ENCODE measurements around the gene NRG3.
"Not testable (repeated sequence)": the region's sequence is repeated elsewhere in the genome, so short reads cannot be mapped to it uniquely, and the experiment has no call there.

NRG3 gene

GRCh38 chr10:82668221-82668895 is 793.4 kb downstream of the NRG3 start:
- FAIRE-seq = no peak
- no peak for DNase-seq (ENCODE audit: insufficient read length, low spot score)
- TF ChIP-seq POLR2A (IDR thresholded peaks at IDR 0.05; ENCODE audit: low read depth, low read length) (no peak), SPI1 (IDR thresholded peaks at IDR 0.05; ENCODE audit: low read depth, low read length) (no peak), POU2F2 (IDR thresholded peaks at IDR 0.05; ENCODE audit: low read depth, low read length) (no peak), TAF1 (IDR thresholded peaks at IDR 0.05; ENCODE audit: low read depth, low read length) (no peak), POLR2AphosphoS5 (IDR thresholded peaks at IDR 0.05; ENCODE audit: low read depth, low read length) (no peak), PAX5 (IDR thresholded peaks at IDR 0.05; ENCODE audit: insufficient read depth, low read length, severe bottlenecking) (no peak)

- FAIRE-seq = no peak
- no peak for DNase-seq (ENCODE audit: insufficient read length, low spot score)
- TF ChIP-seq POLR2AphosphoS5 (IDR thresholded peaks at IDR 0.05; ENCODE audit: low read depth, low read length) (no peak), PAX5 (IDR thresholded peaks at IDR 0.05; ENCODE audit: insufficient read depth, low read length, severe bottlenecking) (no peak), POLR2A (IDR thresholded peaks at IDR 0.05; ENCODE audit: low read depth, low read length) (no peak), POU2F2 (IDR thresholded peaks at IDR 0.05; ENCODE audit: low read depth, low read length) (no peak), SPI1 (IDR thresholded peaks at IDR 0.05; ENCODE audit: low read depth, low read length) (no peak), TAF1 (IDR thresholded peaks at IDR 0.05; ENCODE audit: low read depth, low read length) (no peak)
Measured at GRCh38 chr10:82674036-82674435, 799.0 kb downstream of the NRG3 start.

GRCh38 chr10:82677932-82678331 is 802.9 kb downstream of the NRG3 start:
- DNase-seq (ENCODE audit: insufficient read length, low spot score); FAIRE-seq: not testable (repeated sequence)

- not testable (repeated sequence) for DNase-seq (ENCODE audit: insufficient read length, low spot score); FAIRE-seq
Measured at GRCh38 chr10:82678451-82678850, 803.5 kb downstream of the NRG3 start.

GRCh38 chr10:82680608-82681007 is 805.6 kb downstream of the NRG3 start:
- no peak for TF ChIP-seq POLR2A (IDR thresholded peaks at IDR 0.05; ENCODE audit: low read depth, low read length)
- TF ChIP-seq SPI1 (IDR thresholded peaks at IDR 0.05; ENCODE audit: low read depth, low read length) = no peak
- TF ChIP-seq POU2F2 (IDR thresholded peaks at IDR 0.05; ENCODE audit: low read depth, low read length) = no peak
- no peak for FAIRE-seq
- no peak for DNase-seq (ENCODE audit: insufficient read length, low spot score)

- TF ChIP-seq POLR2A (IDR thresholded peaks at IDR 0.05; ENCODE audit: low read depth, low read length) = no peak
- no peak for TF ChIP-seq TAF1 (IDR thresholded peaks at IDR 0.05; ENCODE audit: low read depth, low read length)
- TF ChIP-seq PAX5 (IDR thresholded peaks at IDR 0.05; ENCODE audit: insufficient read depth, low read length, severe bottlenecking) = no peak
- TF ChIP-seq POU2F2 (IDR thresholded peaks at IDR 0.05; ENCODE audit: low read depth, low read length) = no peak
- TF ChIP-seq SPI1 (IDR thresholded peaks at IDR 0.05; ENCODE audit: low read depth, low read length) = no peak
- no peak for TF ChIP-seq POLR2AphosphoS5 (IDR thresholded peaks at IDR 0.05; ENCODE audit: low read depth, low read length)
- DNase-seq (ENCODE audit: insufficient read length, low spot score) (no peak), FAIRE-seq (no peak)
Measured at GRCh38 chr10:82683945-82684344, 809.0 kb downstream of the NRG3 start.

GRCh38 chr10:82685087-82685486 is 810.1 kb downstream of the NRG3 start:
- no peak for DNase-seq (ENCODE audit: insufficient read length, low spot score)
- TF ChIP-seq SPI1 (IDR thresholded peaks at IDR 0.05; ENCODE audit: low read depth, low read length) = no peak
- TF ChIP-seq POLR2A (IDR thresholded peaks at IDR 0.05; ENCODE audit: low read depth, low read length) = no peak
- TF ChIP-seq POLR2AphosphoS5 (IDR thresholded peaks at IDR 0.05; ENCODE audit: low read depth, low read length) = no peak
- no peak for TF ChIP-seq POU2F2 (IDR thresholded peaks at IDR 0.05; ENCODE audit: low read depth, low read length)
- TF ChIP-seq TAF1 (IDR thresholded peaks at IDR 0.05; ENCODE audit: low read depth, low read length) = no peak
- TF ChIP-seq PAX5 (IDR thresholded peaks at IDR 0.05; ENCODE audit: insufficient read depth, low read length, severe bottlenecking) = no peak
- no peak for FAIRE-seq

- FAIRE-seq (no peak), DNase-seq (ENCODE audit: insufficient read length, low spot score) (no peak)
- TF ChIP-seq POU2F2 (IDR thresholded peaks at IDR 0.05; ENCODE audit: low read depth, low read length) = no peak
Measured at GRCh38 chr10:82691211-82691610, 816.2 kb downstream of the NRG3 start.

- DNase-seq (ENCODE audit: insufficient read length, low spot score) (no peak), FAIRE-seq (no peak)
- TF ChIP-seq TAF1 (IDR thresholded peaks at IDR 0.05; ENCODE audit: low read depth, low read length) = no peak
- TF ChIP-seq POLR2AphosphoS5 (IDR thresholded peaks at IDR 0.05; ENCODE audit: low read depth, low read length) = no peak
- no peak for TF ChIP-seq POU2F2 (IDR thresholded peaks at IDR 0.05; ENCODE audit: low read depth, low read length)
- no peak for TF ChIP-seq SPI1 (IDR thresholded peaks at IDR 0.05; ENCODE audit: low read depth, low read length)
- no peak for TF ChIP-seq POLR2A (IDR thresholded peaks at IDR 0.05; ENCODE audit: low read depth, low read length)
- TF ChIP-seq PAX5 (IDR thresholded peaks at IDR 0.05; ENCODE audit: insufficient read depth, low read length, severe bottlenecking) = no peak
Measured at GRCh38 chr10:82692458-82692857, 817.5 kb downstream of the NRG3 start.

GRCh38 chr10:82721831-82722230 is 846.8 kb downstream of the NRG3 start:
- no peak for FAIRE-seq
- no peak for DNase-seq (ENCODE audit: insufficient read length, low spot score)
- TF ChIP-seq POU2F2 (IDR thresholded peaks at IDR 0.05; ENCODE audit: low read depth, low read length) (no peak), PAX5 (IDR thresholded peaks at IDR 0.05; ENCODE audit: insufficient read depth, low read length, severe bottlenecking) (no peak), TAF1 (IDR thresholded peaks at IDR 0.05; ENCODE audit: low read depth, low read length) (no peak), POLR2A (IDR thresholded peaks at IDR 0.05; ENCODE audit: low read depth, low read length) (no peak), SPI1 (IDR thresholded peaks at IDR 0.05; ENCODE audit: low read depth, low read length) (no peak), POLR2AphosphoS5 (IDR thresholded peaks at IDR 0.05; ENCODE audit: low read depth, low read length) (no peak)

- FAIRE-seq = no peak
Measured at GRCh38 chr10:82722273-82722672, 847.3 kb downstream of the NRG3 start.

More at GRCh38 chr10:82722273-82722672, 847.3 kb downstream of the NRG3 start:
- TF ChIP-seq PAX5 (IDR thresholded peaks at IDR 0.05; ENCODE audit: insufficient read depth, low read length, severe bottlenecking) = no peak
- TF ChIP-seq SPI1 (IDR thresholded peaks at IDR 0.05; ENCODE audit: low read depth, low read length) = no peak
- TF ChIP-seq POLR2A (IDR thresholded peaks at IDR 0.05; ENCODE audit: low read depth, low read length) = no peak
- no peak for TF ChIP-seq POLR2AphosphoS5 (IDR thresholded peaks at IDR 0.05; ENCODE audit: low read depth, low read length)
- TF ChIP-seq TAF1 (IDR thresholded peaks at IDR 0.05; ENCODE audit: low read depth, low read length) = no peak
- no peak for TF ChIP-seq POU2F2 (IDR thresholded peaks at IDR 0.05; ENCODE audit: low read depth, low read length)
- no peak for DNase-seq (ENCODE audit: insufficient read length, low spot score)

Measured in GM12891 (cell line).